Naive thymus-derived CD8-positive, alpha-beta T cell (primary cell): ENCODE measurements around the gene MADCAM1. TPM values are rescaled to one million over a fixed set of nuclear protein-coding genes. Genes with fewer than 3 reads are reported as not detected.
A peak's percentile ranks its signal among the peaks of the same experiment; 100 is the strongest.

ENCODE experiments used
- ATAC-seq, 2 donors: fragments of 150-1000 bp; cut with Tn5 transposase in 1 of 2; sonication (Bioruptor Pico), chemical (Tn5 transposase) in 1 of 2; 1 replicate in 1 of 2; 2 replicates in 1 of 2; pipeline ENCODE4 v1.10.0; 2021; ENCODE audit warnings: mild to moderate bottlenecking in 2 of 2, moderate library complexity in 2 of 2
- POLR2A ChIA-PET: fragments of 350-600 bp; sonication (Branson Sonifier 250); formaldehyde crosslinking; loops from one replicate; lab custom pipeline; 2021; ENCODE audit warnings: antibody characterized with exemption; lab: Charles Lee
- DNase-seq, 10 donors: peaks; one replicate each; pipeline versions ENCODE4 v3.0.0 to v3.0.0-alpha.2; 2020 to 2022
- H3K27ac Mint-ChIP-seq, 10 donors: one replicate each; pipeline ENCODE4 v1.8.0; 2020 to 2022; ENCODE audit warnings: mild to moderate bottlenecking in 10 of 10, mixed read lengths in 10 of 10, moderate library complexity in 4 of 10, inconsistent platforms in 1 of 10
- H3K27me3 Mint-ChIP-seq, 5 donors: one replicate each; pipeline ENCODE4 v1.8.0; 2021 to 2022; ENCODE audit warnings: mixed read lengths in 5 of 5
- H3K36me3 Mint-ChIP-seq, 3 donors: one replicate each; pipeline ENCODE4 v1.8.0; 2020 to 2022; ENCODE audit warnings: mixed read lengths in 3 of 3, mild to moderate bottlenecking in 2 of 3, inconsistent platforms in 1 of 3
- H3K4me1 Mint-ChIP-seq, 4 donors: one replicate each; pipeline ENCODE4 v1.8.0; 2021 to 2022; ENCODE audit warnings: mixed read lengths in 4 of 4
- H3K4me3 Mint-ChIP-seq, 10 donors: one replicate each; pipeline ENCODE4 v1.8.0; 2020 to 2022; ENCODE audit warnings: mild to moderate bottlenecking in 10 of 10, mixed read lengths in 10 of 10, moderate library complexity in 6 of 10, inconsistent platforms in 1 of 10
- H3K9me3 Mint-ChIP-seq, 9 donors: one replicate each; pipeline ENCODE4 v1.8.0; 2020 to 2022; ENCODE audit warnings: mixed read lengths in 9 of 9, mild to moderate bottlenecking in 3 of 9, inconsistent platforms in 1 of 9, moderate library complexity in 1 of 9
- polyA plus RNA-seq, 3 donors: library from polyadenylated mRNA; unstranded; fragments of 300-500 nt; fragmentation: Illumina TruSeq; gene quantifications; one replicate each; pipeline ENCODE4 v1.2.3, GENCODE V29; 2021
- total RNA-seq, 8 experiments: library from RNA in 2 of 8; stranded (reverse) in 2 of 8; gene quantifications; one replicate each; pipeline ENCODE4 v1.2.3 and lab custom pipeline; 2021 to 2026

Gene MADCAM1
- total and polyA plus RNA-seq, 5 experiments from 2014 or later: 0.17 to 1.2 (median 0.33) TPM

DNA sequence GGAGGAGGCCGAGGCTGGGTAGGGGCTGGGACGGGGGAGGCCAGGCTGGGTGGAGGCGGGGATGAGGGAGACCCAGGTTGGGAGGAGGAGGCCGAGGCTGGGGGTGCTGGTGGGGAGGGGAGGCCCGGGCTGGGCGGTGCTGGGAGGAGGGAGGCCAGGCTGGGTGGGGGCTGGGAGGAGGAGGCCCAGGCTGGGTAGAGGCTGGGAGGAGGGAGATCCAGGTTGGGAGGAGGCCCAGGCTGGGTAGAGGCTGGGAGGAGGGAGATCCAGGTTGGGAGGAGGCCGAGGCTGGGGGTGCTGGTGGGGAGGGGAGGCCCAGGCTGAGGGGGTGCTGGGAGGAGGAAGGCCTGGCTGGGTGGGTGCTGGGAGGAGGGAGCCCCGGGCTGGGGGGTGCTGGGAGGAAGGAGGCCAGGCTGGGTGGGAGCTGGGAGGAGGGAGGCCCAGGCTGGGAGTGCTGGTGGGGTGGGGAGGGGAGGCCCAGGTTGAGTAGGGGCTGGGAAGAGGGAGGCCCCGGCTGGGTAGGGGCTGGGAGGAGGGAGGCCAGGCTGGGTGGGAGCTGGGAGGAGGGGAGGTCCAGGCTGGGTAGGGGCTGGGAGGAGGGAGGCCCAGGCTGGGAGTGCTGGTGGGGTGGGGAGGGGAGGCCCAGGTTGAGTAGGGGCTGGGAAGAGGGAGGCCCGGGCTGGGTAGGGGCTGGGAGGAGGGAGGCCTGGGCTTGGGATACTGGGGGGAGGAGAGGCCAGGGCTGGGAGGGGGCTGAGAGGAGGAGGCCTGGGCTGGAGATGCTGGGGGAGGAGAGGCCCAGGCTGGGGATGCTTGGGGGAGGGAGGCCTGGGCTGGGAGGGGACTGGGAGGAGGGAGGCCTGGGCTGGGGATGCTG is 21.7 kb downstream of the MADCAM1 start:
- peaks cover 10 to 28% (median 15%) of the 10 kb centered on the region in 4 donors for H3K4me1 Mint-ChIP-seq
- no peak overlapping the region for H3K4me3 Mint-ChIP-seq
- no peaks in the 10 kb centered on the region for H3K27me3 Mint-ChIP-seq
- ATAC-seq (no peak), DNase-seq (no peak)
- no peaks in the 10 kb centered on the region for H3K9me3 Mint-ChIP-seq
- POLR2A ChIA-PET: interaction anchor here (0.5 to 1.9 kb wide), 9 partner anchors 11 to 558 kb away, joined by 3 to 6 read pairs (median 4); partner anchors contain the start of genes BSG and CDC34
- peak overlapping the region in 1 of 10 donors; percentile 21 for H3K27ac Mint-ChIP-seq
- H3K36me3 Mint-ChIP-seq: peaks cover 0 to 2% (median 1%) of the 10 kb centered on the region in 3 donors

DNA sequence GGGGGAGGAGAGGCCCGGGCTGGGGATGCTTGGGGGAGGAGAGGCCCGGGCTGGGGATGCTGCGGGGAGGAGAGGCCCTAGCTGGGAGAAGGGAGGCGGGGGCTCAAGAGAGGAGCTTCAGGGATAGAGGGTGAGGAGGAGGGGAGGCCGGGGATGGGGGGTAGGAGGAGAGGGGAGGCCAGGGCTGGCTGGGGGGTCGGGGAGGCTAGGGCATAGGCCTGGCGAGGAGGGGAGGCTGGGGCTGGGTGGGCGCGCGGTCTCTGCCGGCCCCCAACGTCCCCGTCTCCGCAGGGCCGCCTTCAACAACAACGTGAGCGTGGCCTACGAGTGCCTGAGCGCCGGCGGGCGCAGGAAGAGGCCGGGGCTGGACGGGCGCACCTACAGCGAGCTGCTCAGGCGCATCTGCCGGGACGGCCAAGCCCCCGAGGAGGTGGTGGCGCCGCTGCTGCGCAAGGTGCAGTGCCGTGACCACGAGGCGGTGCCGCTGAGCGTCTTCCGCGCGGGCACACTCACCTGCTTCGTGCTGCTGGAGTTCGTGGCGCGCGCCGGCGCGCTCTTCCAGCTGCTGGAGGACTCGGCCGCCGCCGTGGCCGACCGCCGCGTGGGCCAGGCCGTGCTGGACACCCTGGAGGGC is 22.4 kb downstream of the MADCAM1 start:
- H3K27me3 Mint-ChIP-seq: no peaks in the 10 kb centered on the region
- H3K36me3 Mint-ChIP-seq: peaks cover 0 to 2% (median under 1%) of the 10 kb centered on the region in 3 donors
- H3K9me3 Mint-ChIP-seq: no peaks in the 10 kb centered on the region
- H3K4me3 Mint-ChIP-seq: peak overlapping the region in 2 of 10 donors; percentile 27 to 35
- H3K4me1 Mint-ChIP-seq: peaks cover 10 to 23% (median 15%) of the 10 kb centered on the region in 4 donors
- peak overlapping the region in 3 of 10 donors; percentile 27 to 66 (median 52) for H3K27ac Mint-ChIP-seq
- DNase-seq (peak; percentile 52 to 86 (median 65)), ATAC-seq (peak; percentile 98)
- POLR2A ChIA-PET: interaction anchor here (0.5 to 1.9 kb wide), 12 partner anchors 9 to 557 kb away, joined by 3 to 6 read pairs (median 4); partner anchors contain the start of genes BSG and CDC34

DNA sequence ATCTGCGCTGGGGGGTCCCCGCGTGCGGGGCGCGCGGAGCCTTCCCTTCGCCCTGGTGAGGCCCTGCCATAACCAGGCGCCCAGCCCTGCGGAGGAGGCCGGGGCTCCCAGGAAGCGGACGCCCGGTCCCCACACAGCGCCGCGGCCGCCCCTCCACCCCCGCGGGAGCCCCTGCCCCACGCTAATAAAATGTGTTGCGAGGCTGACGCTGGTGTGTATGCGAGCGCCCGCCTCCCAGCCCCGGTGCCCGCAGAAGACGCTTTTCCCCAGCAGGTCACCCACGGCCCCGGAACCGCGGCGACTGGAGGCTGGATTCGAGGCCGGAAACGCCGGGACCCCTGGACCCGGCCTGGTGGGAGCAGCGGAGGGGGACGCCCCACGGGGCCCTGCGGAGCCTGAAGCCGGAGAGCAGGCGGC is 23.2 kb downstream of the MADCAM1 start:
- no peak overlapping the region for H3K27ac Mint-ChIP-seq
- no peaks in the 10 kb centered on the region for H3K27me3 Mint-ChIP-seq
- H3K36me3 Mint-ChIP-seq: no peaks in the 10 kb centered on the region
- ATAC-seq (no peak), DNase-seq (no peak)
- POLR2A ChIA-PET: interaction anchor here (0.6 to 1.9 kb wide), 7 partner anchors 9 to 82 kb away, joined by 3 to 7 read pairs (median 4); partner anchors contain the start of genes BSG and CDC34
- no peak overlapping the region for H3K4me3 Mint-ChIP-seq
- no peaks in the 10 kb centered on the region for H3K9me3 Mint-ChIP-seq
- H3K4me1 Mint-ChIP-seq: peaks cover 4 to 16% (median 11%) of the 10 kb centered on the region in 4 donors

DNA sequence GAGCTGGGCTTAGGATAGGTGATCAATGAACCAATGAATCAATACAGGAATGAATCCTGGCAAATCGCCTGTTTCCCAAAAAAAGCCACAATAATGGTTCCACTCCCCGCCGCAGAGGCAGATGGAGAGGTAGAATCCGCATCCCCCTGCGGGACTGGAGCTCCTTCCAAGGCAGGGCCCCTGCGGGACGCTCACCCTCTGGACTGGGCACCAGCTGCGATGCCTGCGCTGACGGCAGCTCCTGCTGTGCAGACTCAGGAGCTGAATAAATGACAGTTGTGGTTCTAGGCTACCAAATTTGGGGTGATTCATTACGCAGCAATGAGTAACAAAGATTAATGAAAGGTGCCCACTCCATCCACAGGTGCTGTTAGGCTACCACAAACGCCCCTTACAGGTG is 26.4 kb downstream of the MADCAM1 start:
- Mint-ChIP-seq H3K4me3 (peak overlapping the region in 2 of 10 donors; percentile 12 to 49), H3K27ac (no peak overlapping the region), H3K4me1 (peaks cover 0 to 8% (median 4%) of the 10 kb centered on the region in 4 donors), H3K9me3 (no peaks in the 10 kb centered on the region), H3K36me3 (no peaks in the 10 kb centered on the region), H3K27me3 (peaks cover 0 to 1% (median 0%) of the 10 kb centered on the region in 5 donors)
- peak in 1 of 10 donors; percentile 61 for DNase-seq
- no peak for ATAC-seq
- POLR2A ChIA-PET: interaction anchor here (1.1 to 3.0 kb wide), 4 partner anchors 9 to 21 kb away, joined by 3 to 11 read pairs (median 7); partner anchors contain the start of genes CDC34 and GZMM

DNA sequence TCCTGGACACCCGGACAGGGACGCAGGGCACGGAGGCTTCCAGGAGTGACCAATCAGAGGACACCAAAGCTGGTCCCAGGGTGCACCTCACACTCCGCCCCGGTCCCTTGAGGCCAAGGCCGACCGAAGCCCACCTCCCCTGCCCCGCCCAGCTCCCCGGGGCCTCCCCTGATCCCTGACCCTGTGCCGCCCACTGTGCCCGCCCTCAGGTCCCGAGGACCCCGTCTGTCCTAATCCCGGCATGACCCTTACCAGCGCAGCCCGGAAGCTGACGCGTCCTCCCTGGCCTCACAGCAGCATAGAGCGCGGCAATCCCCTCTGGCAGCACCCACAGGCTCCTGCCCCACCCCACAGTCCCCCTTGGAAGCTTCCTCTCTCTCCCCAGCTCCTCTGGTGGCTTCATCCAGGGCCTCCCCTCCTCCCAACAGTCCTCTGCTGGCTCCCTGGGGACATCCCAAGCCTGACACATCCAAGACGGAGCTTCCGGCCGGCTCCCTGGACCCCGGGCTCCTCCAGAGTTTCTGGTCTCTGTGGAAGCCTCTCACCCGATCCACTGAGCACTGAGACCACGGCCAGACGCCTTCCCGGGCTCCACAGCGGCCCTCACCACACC is 27.9 kb downstream of the MADCAM1 start:
- H3K4me1 Mint-ChIP-seq: peaks cover 0 to 10% (median 4%) of the 10 kb centered on the region in 4 donors
- H3K36me3 Mint-ChIP-seq: no peaks in the 10 kb centered on the region
- DNase-seq (peak in 2 of 10 donors; percentile 24 to 62), ATAC-seq (no peak)
- H3K27ac Mint-ChIP-seq: peak overlapping the region in 3 of 10 donors; percentile 32 to 68 (median 56)
- H3K9me3 Mint-ChIP-seq: no peaks in the 10 kb centered on the region
- no peak overlapping the region for H3K4me3 Mint-ChIP-seq
- peaks cover 0 to 3% (median 0%) of the 10 kb centered on the region in 5 donors for H3K27me3 Mint-ChIP-seq
- POLR2A ChIA-PET: interaction anchor here (0.7 to 1.3 kb wide), 2 partner anchors 9 to 13 kb away, joined by 3 to 5 read pairs; no protein-coding TSS in a partner anchor

DNA sequence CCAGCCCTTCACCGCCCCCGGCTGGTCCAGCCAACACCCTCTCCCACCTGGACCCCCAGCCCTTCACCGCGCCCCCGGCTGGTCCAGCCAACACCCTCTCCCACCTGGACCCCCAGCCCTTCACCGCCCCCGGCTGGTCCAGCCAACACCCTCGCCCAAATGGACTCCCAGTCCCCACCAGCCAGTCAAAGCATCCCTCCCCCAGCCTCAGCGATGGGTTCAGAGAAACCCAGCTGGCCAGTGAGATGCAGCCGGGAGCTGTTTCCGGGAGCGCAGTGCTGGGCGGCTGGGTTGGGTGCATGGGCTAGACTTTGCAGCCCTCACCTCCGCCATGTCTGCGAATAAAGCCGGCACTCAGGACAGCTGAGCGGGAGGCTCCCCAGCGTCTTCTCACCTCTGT is 28.7 kb downstream of the MADCAM1 start:
- Mint-ChIP-seq H3K27me3 (peaks cover 0 to 3% (median 0%) of the 10 kb centered on the region in 5 donors), H3K27ac (peak overlapping the region in 2 of 10 donors; percentile 67 to 80), H3K9me3 (no peaks in the 10 kb centered on the region), H3K36me3 (no peaks in the 10 kb centered on the region), H3K4me1 (peaks cover 0 to 8% (median 4%) of the 10 kb centered on the region in 4 donors), H3K4me3 (no peak overlapping the region)
- POLR2A ChIA-PET: no interaction called here
- DNase-seq (no peak), ATAC-seq (no peak)

DNA sequence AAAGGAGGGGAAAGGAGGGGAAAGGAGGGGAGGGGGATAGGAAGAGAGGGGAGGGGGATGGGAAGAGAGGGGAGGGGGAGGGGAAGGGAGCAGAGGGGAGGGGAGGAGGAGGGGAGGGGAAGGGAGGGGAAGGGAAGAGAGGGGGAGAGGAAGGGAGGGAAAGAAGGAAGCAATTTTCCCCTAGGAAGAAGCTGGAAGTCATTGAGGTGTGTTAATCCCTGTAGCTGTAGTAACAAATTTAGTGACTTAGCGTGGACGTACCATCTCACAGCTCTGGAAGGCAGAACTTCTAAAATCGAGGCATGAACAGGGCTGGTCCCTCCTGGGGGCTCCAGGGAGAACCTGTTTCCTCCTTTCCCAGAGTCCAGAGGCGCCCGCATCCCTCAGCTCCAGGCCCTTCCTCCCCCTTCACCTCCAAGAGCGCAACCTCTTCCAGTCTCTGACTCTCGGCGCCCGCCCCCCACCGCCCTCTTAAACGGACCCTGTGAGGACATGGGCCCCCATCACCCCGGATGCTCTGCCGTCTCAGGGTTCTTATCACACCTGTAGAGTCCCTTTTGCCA is 29.7 kb downstream of the MADCAM1 start:
- H3K9me3 Mint-ChIP-seq: no peaks in the 10 kb centered on the region
- H3K36me3 Mint-ChIP-seq: no peaks in the 10 kb centered on the region
- no peak overlapping the region for H3K4me3 Mint-ChIP-seq

DNA sequence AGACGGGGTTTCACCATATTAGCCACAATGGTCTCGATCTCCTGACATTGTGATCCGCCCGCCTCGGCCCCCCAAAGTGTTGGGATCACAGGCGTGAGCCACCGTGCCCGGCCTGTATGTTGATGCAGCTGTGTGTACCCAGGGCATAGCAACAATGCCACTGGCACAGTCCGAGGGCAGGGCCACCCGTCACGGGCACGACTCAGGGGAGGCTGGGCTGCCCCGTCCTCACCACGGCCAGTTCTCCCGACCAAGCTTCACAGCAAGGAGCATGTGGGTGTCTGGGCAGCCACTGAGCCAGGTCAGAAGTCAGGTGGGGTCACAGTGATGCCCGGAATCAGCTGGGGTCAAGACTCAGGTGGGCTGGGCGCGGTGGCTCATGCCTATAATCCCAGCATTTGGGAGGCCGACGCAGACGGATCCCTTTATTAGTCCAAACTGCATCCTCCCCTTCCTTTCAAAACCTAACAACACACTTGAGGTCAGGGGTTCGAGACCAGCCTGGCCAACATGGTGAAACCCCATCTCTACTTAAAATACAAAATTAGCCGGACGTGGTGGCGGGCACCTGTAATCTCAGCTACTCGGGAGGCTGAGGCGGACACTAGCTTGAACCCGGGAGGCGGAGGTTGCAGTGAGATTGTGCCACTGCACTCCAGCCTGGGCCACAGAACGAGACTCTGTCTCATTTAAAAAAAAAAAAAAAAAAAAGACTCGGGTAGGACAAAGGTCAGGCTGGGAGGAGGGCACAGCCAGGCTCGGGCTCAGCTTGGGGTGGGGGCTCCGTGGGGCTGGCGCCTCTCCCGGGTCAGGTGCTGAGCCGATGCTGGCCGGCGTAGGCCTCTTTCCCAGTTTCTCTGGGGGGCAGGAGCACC is 34.1 kb downstream of the MADCAM1 start:
- POLR2A ChIA-PET: interaction anchor here (0.5 to 5.0 kb wide), 12 partner anchors 8 to 1018 kb away, joined by 3 to 55 read pairs (median 5); partner anchors contain the start of genes BSG and TPGS1
- Mint-ChIP-seq H3K4me1 (peaks cover 12 to 26% (median 15%) of the 10 kb centered on the region in 4 donors), H3K9me3 (no peaks in the 10 kb centered on the region), H3K27ac (peak overlapping the region; percentile 13 to 93 (median 87)), H3K27me3 (peaks cover 0 to 3% (median 0%) of the 10 kb centered on the region in 5 donors), H3K4me3 (peak overlapping the region; percentile 75 to 91 (median 81)), H3K36me3 (no peaks in the 10 kb centered on the region)
- ATAC-seq: no peak
- peak in 1 of 10 donors; percentile 60 for DNase-seq

More for the DNA sequence above, 29.7 kb downstream of the MADCAM1 start:
- POLR2A ChIA-PET: no interaction called here
- peak overlapping the region in 1 of 10 donors; percentile 80 for H3K27ac Mint-ChIP-seq
- H3K4me1 Mint-ChIP-seq: peaks cover 0 to 12% (median 4%) of the 10 kb centered on the region in 4 donors
- DNase-seq: no peak
- no peak for ATAC-seq
- peaks cover 0 to 3% (median 0%) of the 10 kb centered on the region in 5 donors for H3K27me3 Mint-ChIP-seq

DNA sequence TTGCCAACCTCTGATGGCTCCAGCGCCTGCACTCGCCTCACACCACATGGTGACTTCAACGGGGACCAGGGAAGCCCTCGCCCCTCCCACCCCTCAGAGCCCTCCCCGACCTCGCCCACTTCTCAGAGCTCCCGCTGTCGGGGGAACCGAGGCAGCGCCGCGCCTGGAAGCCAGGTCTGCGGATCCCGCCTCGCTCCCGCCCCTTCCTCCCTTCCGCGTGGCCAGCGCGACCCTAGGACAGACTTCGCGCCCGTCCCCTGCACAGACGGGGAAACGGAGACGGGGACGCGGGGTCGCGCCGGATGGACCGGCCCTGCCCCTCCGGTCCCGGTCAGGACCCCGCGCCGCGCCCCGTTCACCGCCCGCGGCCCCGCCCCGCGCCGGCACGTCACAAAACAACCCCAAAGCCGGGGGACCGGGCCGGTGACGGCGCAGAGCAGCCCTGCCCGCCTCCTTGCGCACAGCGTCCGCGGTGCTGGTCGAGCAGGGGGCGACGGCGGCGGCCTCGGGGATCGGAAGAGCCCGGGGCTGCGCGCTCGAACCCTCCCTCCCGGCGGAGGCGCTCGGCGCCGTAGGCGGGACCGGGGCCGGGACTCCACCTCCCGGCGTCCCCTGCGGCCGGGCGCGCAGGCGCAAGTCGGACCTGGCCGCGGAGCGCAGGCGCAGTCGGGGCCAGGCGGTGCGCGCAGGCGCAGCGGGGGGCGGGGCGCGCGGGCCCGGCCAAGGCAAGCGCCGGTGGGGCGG is 34.9 kb downstream of the MADCAM1 start:
- POLR2A ChIA-PET: interaction anchor here (0.5 to 5.0 kb wide), 17 partner anchors 9 to 529 kb away, joined by 3 to 55 read pairs (median 4); partner anchors contain the start of genes BSG, GZMM and TPGS1
- H3K36me3 Mint-ChIP-seq: peaks cover 0 to 3% (median 0%) of the 10 kb centered on the region in 3 donors
- peak; percentile 75 to 80 for ATAC-seq
- no peaks in the 10 kb centered on the region for H3K9me3 Mint-ChIP-seq
- H3K4me3 Mint-ChIP-seq: peak overlapping the region; percentile 75 to 91 (median 81)
- peak overlapping the region in 9 of 10 donors; percentile 32 to 93 (median 90) for H3K27ac Mint-ChIP-seq
- H3K27me3 Mint-ChIP-seq: peaks cover 0 to 3% (median 0%) of the 10 kb centered on the region in 5 donors
- DNase-seq: peak; percentile 83 to 97 (median 92)
- H3K4me1 Mint-ChIP-seq: peaks cover 10 to 25% (median 15%) of the 10 kb centered on the region in 4 donors
